WI38 (cell line): Measurements from ENCODE around the gene CACNA2D2.

Experiments used
- H3K4me3 ChIP-seq: 2 replicates; pipeline ENCODE4 v1.5.1; 2011; ENCODE audit warnings: low read depth, mild to moderate bottlenecking, control low read depth, low read length
- CTCF ChIP-seq: IDR thresholded peaks from 2 replicates; pipeline ENCODE4 v1.5.1; 2012; ENCODE audit warnings: low read depth, mild to moderate bottlenecking, control low read depth, low read length

Gene CACNA2D2

GRCh38 chr3:50395070-50395860, 108.2 kb downstream of the CACNA2D2 start:
- no peak overlapping the region for H3K4me3 ChIP-seq
- TF ChIP-seq CTCF: no peak

- H3K4me3 ChIP-seq: no peak overlapping the region
- no peak for TF ChIP-seq CTCF
These were observed 110.4 kb downstream of the CACNA2D2 start for GRCh38 chr3:50393061-50393460.

GRCh38 chr3:50392101-50392715, 111.2 kb downstream of the CACNA2D2 start:
- no peak for TF ChIP-seq CTCF
- H3K4me3 ChIP-seq: no peak overlapping the region

- no peak overlapping the region for H3K4me3 ChIP-seq
- no peak for TF ChIP-seq CTCF
These were observed 112.8 kb downstream of the CACNA2D2 start for GRCh38 chr3:50390508-50391224.

GRCh38 chr3:50389414-50389767, 114.0 kb downstream of the CACNA2D2 start:
- H3K4me3 ChIP-seq: no peak overlapping the region
- TF ChIP-seq CTCF: no peak

GRCh38 chr3:50388720-50389413, 114.6 kb downstream of the CACNA2D2 start:
- no peak for TF ChIP-seq CTCF
- H3K4me3 ChIP-seq: no peak overlapping the region
